Brain microvascular endothelial cell (primary cell): Measurements from ENCODE around the gene SREBF1.

ENCODE experiments used
- DNase-seq: peaks from one replicate; pipeline ENCODE4 v3.0.0-alpha.2; 2020
- H3K27ac ChIP-seq: fragments of 250-450 bp; sonication (Bioruptor Pico); 2 replicates; pipeline ENCODE4 v1.5.1; 2020; ENCODE audit warnings: mild to moderate bottlenecking, moderate library complexity
- H3K27me3 ChIP-seq: fragments of 250-450 bp; sonication (Bioruptor Pico); replicated peaks from 2 replicates; pipeline ENCODE4 v1.5.1; 2020; ENCODE audit warnings: mild to moderate bottlenecking
- H3K36me3 ChIP-seq: fragments of 250-450 bp; sonication (Bioruptor Pico); replicated peaks from 2 replicates; pipeline ENCODE4 v1.5.1; 2020; ENCODE audit warnings: mild to moderate bottlenecking
- H3K4me3 ChIP-seq: 2 replicates; pipeline ENCODE4 v1.5.1; 2011; ENCODE audit warnings: low read depth, mild to moderate bottlenecking, control low read depth, low read length, moderate library complexity
- in situ Hi-C: cut with HindIII; loops from 2 replicates; pipeline ENCODE4 v1.10.0; 2017; ENCODE audit warnings: low sequenced_read_pairs, low pct_ligation_motif_present
- TF ChIP-seq, protein P1 (sequence below): IDR thresholded peaks from 2 replicates; pipeline ENCODE4 v1.5.1; 2011; ENCODE audit warnings: low read depth, mild to moderate bottlenecking, moderate library complexity, low read length, control low read depth, inconsistent platforms; ENCODE audit errors: missing control alignments

Gene SREBF1

DNA sequence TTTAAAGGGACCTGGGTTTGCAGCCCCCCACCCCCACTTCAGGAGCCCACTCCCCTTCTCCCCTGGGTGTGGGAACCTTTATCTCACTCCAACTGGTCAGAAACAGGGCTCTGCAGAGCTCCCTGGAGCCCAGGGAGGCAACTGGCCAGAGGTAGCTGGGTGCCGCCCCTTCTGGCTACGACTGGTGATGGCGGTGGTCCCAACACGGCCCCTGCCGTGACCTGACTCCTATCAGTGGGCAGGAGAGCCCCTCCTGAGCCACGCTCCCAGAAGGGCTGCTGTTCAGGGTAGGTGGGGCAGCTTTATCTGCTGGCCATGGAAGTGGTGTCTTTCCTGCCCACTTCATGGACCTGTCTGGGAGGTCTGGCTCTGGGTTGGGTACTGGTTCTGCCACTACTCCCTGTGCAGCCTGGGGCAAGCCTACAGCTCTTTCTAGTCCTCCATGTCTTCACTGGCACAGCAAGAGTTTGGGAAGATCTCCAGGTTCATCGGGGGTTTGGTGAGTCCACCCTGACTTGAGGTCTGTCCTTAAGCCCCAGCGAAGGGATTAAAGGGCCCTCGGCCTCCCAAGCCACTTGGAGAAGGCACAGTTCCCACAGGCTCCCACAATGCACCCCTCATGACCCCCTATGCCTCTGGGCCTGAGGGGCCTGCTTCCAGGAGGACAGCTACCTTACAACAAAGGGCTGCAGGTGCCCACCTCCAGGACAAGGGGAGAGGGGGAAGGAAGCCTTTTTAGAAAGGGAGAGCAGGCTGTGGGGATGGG, 5.5 kb upstream of the SREBF1 start:
- Histone ChIP-seq H3K4me3 (no peak overlapping the region), H3K36me3 (no peaks in the 10 kb centered on the region), H3K27me3 (no peaks in the 10 kb centered on the region), H3K27ac (no peak overlapping the region)
- TF ChIP-seq, protein P1, sequence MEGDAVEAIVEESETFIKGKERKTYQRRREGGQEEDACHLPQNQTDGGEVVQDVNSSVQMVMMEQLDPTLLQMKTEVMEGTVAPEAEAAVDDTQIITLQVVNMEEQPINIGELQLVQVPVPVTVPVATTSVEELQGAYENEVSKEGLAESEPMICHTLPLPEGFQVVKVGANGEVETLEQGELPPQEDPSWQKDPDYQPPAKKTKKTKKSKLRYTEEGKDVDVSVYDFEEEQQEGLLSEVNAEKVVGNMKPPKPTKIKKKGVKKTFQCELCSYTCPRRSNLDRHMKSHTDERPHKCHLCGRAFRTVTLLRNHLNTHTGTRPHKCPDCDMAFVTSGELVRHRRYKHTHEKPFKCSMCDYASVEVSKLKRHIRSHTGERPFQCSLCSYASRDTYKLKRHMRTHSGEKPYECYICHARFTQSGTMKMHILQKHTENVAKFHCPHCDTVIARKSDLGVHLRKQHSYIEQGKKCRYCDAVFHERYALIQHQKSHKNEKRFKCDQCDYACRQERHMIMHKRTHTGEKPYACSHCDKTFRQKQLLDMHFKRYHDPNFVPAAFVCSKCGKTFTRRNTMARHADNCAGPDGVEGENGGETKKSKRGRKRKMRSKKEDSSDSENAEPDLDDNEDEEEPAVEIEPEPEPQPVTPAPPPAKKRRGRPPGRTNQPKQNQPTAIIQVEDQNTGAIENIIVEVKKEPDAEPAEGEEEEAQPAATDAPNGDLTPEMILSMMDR: no peak
- DNase-seq: no peak
- in situ Hi-C loops: no loop called here

DNA sequence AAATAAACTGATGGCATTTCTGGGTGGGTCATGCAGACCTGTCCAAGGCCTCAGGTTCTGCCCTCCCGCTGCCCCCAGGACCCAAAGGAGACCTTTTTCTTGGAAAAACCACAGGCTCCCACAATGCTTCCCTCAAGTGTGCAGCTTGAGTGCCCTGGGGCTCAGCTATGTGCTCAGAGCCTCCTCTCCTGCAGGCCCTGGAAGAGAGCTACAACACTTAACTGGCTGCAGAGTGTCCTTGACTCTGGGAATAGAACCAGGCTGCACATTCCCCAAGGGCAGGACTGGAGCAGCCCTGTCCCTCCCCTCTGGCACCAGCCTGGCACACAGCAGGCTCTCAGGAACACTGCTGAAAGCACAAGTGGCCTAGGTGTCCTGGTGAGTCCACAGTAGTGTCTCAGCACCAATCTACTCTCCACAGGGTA, 4.8 kb upstream of the SREBF1 start:
- no peak for DNase-seq
- H3K27ac ChIP-seq: no peak overlapping the region
- no peaks in the 10 kb centered on the region for H3K36me3 ChIP-seq
- no peaks in the 10 kb centered on the region for H3K27me3 ChIP-seq
- no peak overlapping the region for H3K4me3 ChIP-seq
- TF ChIP-seq, protein P1: no peak
- in situ Hi-C loops: no loop called here

DNA sequence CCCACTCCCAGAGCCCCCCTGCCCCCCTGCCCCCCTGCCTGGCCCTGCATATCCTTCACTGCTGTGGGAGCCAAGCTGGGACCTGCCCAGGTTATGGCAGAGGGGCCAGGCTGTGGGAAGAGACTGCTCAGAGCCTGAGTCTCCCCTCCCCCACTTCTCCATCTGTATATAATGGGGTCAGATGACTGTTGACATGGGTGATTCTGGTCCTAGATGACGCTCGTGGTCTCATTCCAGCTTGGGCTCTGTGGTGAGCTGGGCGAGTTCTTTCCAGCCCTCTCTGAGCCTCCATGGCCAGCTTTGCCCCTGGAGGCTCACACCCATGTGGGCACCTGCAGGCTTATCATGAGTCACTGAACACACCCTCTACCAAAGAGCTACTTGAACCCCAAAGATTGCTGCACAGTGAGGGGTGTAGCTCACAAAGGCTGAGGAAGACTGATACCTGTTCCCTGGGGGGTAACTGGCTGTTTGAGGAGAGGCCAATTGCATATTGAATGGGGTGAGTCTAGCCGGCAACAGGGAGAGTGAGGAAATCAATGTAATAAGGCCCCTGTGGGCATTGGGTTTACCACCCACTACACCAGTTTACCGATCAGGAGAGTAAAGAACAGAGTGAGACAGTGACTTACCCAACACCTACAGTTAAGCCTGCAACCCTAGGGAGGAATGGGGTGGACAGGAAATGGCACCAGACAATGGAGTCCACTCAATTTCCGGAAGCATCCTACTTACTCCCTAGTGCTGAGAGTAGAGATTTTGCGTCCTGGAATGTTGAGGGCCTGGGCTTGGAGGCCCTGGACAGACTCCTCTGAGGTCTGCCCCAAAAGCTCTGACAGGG, 4.2 kb upstream of the SREBF1 start:
- Histone ChIP-seq H3K36me3 (no peaks in the 10 kb centered on the region), H3K4me3 (no peak overlapping the region), H3K27me3 (no peaks in the 10 kb centered on the region), H3K27ac (peak overlapping the region; percentile 95)
- in situ Hi-C loops: no loop called here
- DNase-seq: peak; percentile 28
- TF ChIP-seq, protein P1: no peak

DNA sequence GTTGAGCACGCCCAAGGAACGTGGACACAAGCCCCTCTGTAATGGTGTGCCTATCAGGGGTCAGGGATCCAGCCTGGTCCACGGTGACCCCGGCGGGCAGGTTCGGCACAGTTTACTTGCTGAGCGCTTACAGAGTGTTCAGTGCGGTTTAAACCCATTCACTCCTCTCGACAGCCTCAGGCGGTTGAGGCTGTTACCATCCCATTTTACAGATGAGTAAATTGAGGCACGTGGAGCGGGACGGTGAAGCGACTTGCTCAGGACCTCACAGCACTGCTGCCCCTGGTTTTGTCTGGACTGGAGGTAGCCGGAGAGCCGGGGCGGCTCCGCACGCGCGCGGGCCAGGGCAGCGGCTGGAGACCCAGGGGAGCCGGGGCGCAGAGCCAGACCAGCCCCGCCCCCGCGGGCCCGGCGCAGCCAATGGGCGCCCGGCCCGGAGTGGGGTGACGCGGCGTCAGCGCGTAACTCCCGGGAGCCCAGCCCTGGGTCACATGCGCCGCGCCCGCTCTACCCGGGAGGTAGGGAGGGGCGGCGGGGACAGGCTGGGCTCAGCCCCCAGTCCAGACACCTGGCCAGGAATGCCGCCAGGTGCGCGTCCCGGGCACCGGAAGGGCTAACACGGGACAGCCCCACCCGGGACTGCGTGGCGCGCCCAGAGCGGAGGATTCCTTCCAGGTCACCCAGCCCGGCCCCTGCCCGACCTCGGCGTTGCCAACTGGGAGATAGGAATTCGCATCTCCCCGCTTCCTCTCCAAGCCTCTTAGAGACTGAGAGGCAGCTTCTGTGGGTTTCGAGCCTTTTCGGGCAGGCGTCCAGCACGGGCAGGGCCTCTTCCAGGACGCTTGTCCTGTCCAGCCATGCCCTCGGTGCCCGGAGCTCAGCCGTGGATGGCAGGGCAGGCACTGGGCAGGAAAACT, 3.3 kb upstream of the SREBF1 start:
- H3K4me3 ChIP-seq: peak overlapping the region; percentile 48
- in situ Hi-C loops: no loop called here
- peak; percentile 77 for DNase-seq
- peak overlapping the region; percentile 95 for H3K27ac ChIP-seq
- TF ChIP-seq, protein P1: no peak
- H3K36me3 ChIP-seq: no peaks in the 10 kb centered on the region
- no peaks in the 10 kb centered on the region for H3K27me3 ChIP-seq
